ENCODE results near the gene NAPG. TPM values are rescaled to one million over a fixed set of nuclear protein-coding genes. Genes with fewer than 3 reads are reported as not detected.

Gene NAPG
- total and polyA plus RNA-seq, 9 of the 15 experiments (the other 6 are each of a cell fraction or from before 2014, with no cell fraction given): 31.6 to 63.3 (median 50.9) TPM

DNA sequence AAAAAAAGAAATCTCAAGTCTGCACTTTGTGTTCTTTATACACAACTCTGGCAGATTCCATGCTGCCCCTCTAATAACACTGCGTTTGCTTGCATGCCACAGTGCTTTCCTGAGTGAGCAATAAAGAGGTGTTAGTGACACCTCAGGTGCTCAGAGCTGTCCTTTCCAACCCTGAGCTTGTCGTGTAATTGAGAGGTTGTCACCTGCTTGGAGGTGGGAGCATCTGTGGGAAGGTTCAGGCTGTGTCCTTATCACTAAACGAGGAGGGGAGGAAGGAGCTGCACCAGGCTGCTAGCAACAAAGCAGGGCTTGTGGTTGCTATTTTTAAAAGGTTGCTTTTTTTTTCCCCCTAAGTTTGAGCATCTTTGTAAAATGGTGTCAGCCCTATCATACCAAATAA is 39.5 kb upstream of the NAPG start:
- FAIRE-seq (no peak), DNase-seq (ENCODE audit: extremely low read depth in 1 of 4, low spot score in 3 of 4) (no peak), ATAC-seq (no peak)
- Histone ChIP-seq H3K9me1 (ENCODE audit: control insufficient read depth, insufficient read depth, low read length) (no peaks in the 10 kb centered on the region), H3K4me2 (ENCODE audit: insufficient read depth, low read length) (no peak overlapping the region), H3K9me3 (replicated peaks; ENCODE audit: control insufficient read depth, insufficient read depth, low read depth, low read length) (no peaks in the 10 kb centered on the region), H3K27me3 (ENCODE audit: control insufficient read depth in 2 of 2, insufficient read depth in 2 of 2, low read length in 2 of 2) (peaks cover 42 to 53% of the 10 kb centered on the region in 2 experiments), H3K9ac (ENCODE audit: insufficient read depth in 1 of 2, low read depth in 2 of 2, low read length in 2 of 2) (no peak overlapping the region), H4K20me1 (replicated peaks; ENCODE audit: control insufficient read depth, insufficient read depth, low read length) (no peaks in the 10 kb centered on the region; the same call in 1 of the 2 replicates), H2AFZ (ENCODE audit: low read depth, low read length) (no peak overlapping the region), H3K4me1 (replicated peaks in 1 of 2; ENCODE audit: control insufficient read depth in 2 of 2, insufficient read depth in 2 of 2, low read length in 2 of 2) (no peaks in the 10 kb centered on the region), H3K27ac (ENCODE audit: extremely low read depth, low read depth, low read length) (no peak overlapping the region), H3K79me2 (ENCODE audit: control insufficient read depth, insufficient read depth, low read length) (no peaks in the 10 kb centered on the region), H3K4me3 (no peak overlapping the region), H3K36me3 (ENCODE audit: control insufficient read depth, insufficient read depth, low read length) (no peaks in the 10 kb centered on the region)
- ChIA-PET POLR2A (interaction anchor here (0.7 to 1.0 kb wide), 2 partner anchors 12 to 45 kb away, joined by 3 read pairs; no protein-coding TSS in a partner anchor), CTCF (ENCODE audit: low intra/inter-chr PET ratio) (no interaction called here)
- WGBS (ENCODE audit: insufficient coverage, low coverage, missing lambda C conversion rate): 0% methylated on average over 3 of the region's 3 CpGs
- BruUV-seq (replicated peaks): no TSS peak
- TF ChIP-seq ZNF184 (CRISPR knock-in tag; IDR thresholded peaks at IDR 0.05): no peak
- TF ChIP-seq, protein P1, sequence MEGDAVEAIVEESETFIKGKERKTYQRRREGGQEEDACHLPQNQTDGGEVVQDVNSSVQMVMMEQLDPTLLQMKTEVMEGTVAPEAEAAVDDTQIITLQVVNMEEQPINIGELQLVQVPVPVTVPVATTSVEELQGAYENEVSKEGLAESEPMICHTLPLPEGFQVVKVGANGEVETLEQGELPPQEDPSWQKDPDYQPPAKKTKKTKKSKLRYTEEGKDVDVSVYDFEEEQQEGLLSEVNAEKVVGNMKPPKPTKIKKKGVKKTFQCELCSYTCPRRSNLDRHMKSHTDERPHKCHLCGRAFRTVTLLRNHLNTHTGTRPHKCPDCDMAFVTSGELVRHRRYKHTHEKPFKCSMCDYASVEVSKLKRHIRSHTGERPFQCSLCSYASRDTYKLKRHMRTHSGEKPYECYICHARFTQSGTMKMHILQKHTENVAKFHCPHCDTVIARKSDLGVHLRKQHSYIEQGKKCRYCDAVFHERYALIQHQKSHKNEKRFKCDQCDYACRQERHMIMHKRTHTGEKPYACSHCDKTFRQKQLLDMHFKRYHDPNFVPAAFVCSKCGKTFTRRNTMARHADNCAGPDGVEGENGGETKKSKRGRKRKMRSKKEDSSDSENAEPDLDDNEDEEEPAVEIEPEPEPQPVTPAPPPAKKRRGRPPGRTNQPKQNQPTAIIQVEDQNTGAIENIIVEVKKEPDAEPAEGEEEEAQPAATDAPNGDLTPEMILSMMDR (IDR thresholded peaks at IDR 0.05 in 2 of 3, conservative IDR thresholded peaks at IDR 0.05 in 1 of 3; ENCODE audit: insufficient read depth in 2 of 3, low read depth in 1 of 3, low read length in 3 of 3): no peak
- no peak for TF ChIP-seq EP400 (IDR thresholded peaks at IDR 0.05)
- TF ChIP-seq, protein P2, sequence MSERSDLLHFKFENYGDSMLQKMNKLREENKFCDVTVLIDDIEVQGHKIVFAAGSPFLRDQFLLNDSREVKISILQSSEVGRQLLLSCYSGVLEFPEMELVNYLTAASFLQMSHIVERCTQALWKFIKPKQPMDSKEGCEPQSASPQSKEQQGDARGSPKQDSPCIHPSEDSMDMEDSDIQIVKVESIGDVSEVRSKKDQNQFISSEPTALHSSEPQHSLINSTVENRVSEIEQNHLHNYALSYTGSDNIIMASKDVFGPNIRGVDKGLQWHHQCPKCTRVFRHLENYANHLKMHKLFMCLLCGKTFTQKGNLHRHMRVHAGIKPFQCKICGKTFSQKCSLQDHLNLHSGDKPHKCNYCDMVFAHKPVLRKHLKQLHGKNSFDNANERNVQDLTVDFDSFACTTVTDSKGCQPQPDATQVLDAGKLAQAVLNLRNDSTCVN (CRISPR knock-in tag; IDR thresholded peaks at IDR 0.05): no peak
- TF ChIP-seq SAFB2 (IDR thresholded peaks at IDR 0.05; ENCODE audit: borderline replicate concordance, low read depth, low read length, severe bottlenecking): no peak
- no peak for TF ChIP-seq MED1 (CRISPR knock-in tag; IDR thresholded peaks at IDR 0.05; ENCODE audit: borderline replicate concordance)
- TF ChIP-seq, protein P3, sequence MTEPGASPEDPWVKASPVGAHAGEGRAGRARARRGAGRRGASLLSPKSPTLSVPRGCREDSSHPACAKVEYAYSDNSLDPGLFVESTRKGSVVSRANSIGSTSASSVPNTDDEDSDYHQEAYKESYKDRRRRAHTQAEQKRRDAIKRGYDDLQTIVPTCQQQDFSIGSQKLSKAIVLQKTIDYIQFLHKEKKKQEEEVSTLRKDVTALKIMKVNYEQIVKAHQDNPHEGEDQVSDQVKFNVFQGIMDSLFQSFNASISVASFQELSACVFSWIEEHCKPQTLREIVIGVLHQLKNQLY (CRISPR knock-in tag; conservative IDR thresholded peaks at IDR 0.05): no peak
- TF ChIP-seq SMARCC2 (IDR thresholded peaks at IDR 0.05; ENCODE audit: low read depth): no peak
- TF ChIP-seq, protein P4, sequence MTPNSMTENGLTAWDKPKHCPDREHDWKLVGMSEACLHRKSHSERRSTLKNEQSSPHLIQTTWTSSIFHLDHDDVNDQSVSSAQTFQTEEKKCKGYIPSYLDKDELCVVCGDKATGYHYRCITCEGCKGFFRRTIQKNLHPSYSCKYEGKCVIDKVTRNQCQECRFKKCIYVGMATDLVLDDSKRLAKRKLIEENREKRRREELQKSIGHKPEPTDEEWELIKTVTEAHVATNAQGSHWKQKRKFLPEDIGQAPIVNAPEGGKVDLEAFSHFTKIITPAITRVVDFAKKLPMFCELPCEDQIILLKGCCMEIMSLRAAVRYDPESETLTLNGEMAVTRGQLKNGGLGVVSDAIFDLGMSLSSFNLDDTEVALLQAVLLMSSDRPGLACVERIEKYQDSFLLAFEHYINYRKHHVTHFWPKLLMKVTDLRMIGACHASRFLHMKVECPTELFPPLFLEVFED (CRISPR knock-in tag; conservative IDR thresholded peaks at IDR 0.05): no peak
- no peak for TF ChIP-seq MAFG (tag; conservative IDR thresholded peaks at IDR 0.05)
- no peak for TF ChIP-seq ZKSCAN3 (CRISPR knock-in tag; IDR thresholded peaks at IDR 0.05)
- TF ChIP-seq RUNX1 (IDR thresholded peaks at IDR 0.05; ENCODE audit: low read depth): no peak
- TF ChIP-seq YY1 (IDR thresholded peaks at IDR 0.05; ENCODE audit: borderline replicate concordance in 1 of 3, control insufficient read depth in 1 of 3, extremely low read depth in 1 of 3, insufficient read depth in 3 of 3, insufficient read length in 1 of 3, insufficient replicate concordance in 2 of 3, low read depth in 1 of 3, low read length in 2 of 3): no peak
- TF ChIP-seq SOX6 (IDR thresholded peaks at IDR 0.05): no peak
- no peak for TF ChIP-seq NFYB (IDR thresholded peaks at IDR 0.05; ENCODE audit: extremely low read depth, insufficient read length)
- in situ Hi-C loops (cut with MboI): no loop called here
- intact Hi-C loops (cut with micrococcal nuclease): no loop called here
